HepG2 (cell line): ENCODE results near the gene SLC5A5. TPM values are rescaled to one million over a fixed set of nuclear protein-coding genes. Genes with fewer than 3 reads are reported as not detected.
A peak's percentile ranks its signal among the peaks of the same experiment; 100 is the strongest.

Experiments used
- AGO1 ChIP-seq: fragments of 200-400 bp; formaldehyde crosslinking; IDR thresholded peaks from 2 replicates; pipeline ENCODE4 v1.6.1; 2017; ENCODE audit warnings: mild to moderate bottlenecking, low read depth, low read length, moderate library complexity; ENCODE audit not compliant: poor library complexity, severe bottlenecking
- ARNT ChIP-seq: fragments of 450-650 bp; IDR thresholded peaks from 2 replicates; pipeline ENCODE4 v1.6.1; 2017
- ATF6 ChIP-seq: sonication (generic); formaldehyde crosslinking; conservative IDR thresholded peaks from 2 replicates; pipeline ENCODE4 v1.4.0; 2020; ENCODE audit warnings: missing genetic modification reagents
- BCL6 ChIP-seq: IDR thresholded peaks from 2 replicates; pipeline ENCODE4 v1.6.1; 2016; ENCODE audit warnings: missing genetic modification reagents, missing compliant biosample characterization
- BCLAF1 ChIP-seq: fragments of 450-650 bp; IDR thresholded peaks from 2 replicates; pipeline ENCODE4 v1.6.1; 2017; ENCODE audit warnings: mild to moderate bottlenecking
- CAMTA2 ChIP-seq: sonication (generic); formaldehyde crosslinking; IDR thresholded peaks from 2 replicates; pipeline ENCODE4 v1.4.0; 2020; ENCODE audit warnings: mild to moderate bottlenecking, missing genetic modification reagents, borderline replicate concordance
- DNMT3B ChIP-seq: conservative IDR thresholded peaks from 2 replicates; pipeline ENCODE4 v1.6.1; 2016; ENCODE audit warnings: missing biosample characterization, control low read depth
- HCFC1 ChIP-seq: fragments of 150-350 bp; IDR thresholded peaks from 2 replicates; pipeline ENCODE4 v1.6.1; 2014; ENCODE audit warnings: low read depth, low read length
- HOXA9 ChIP-seq: sonication (generic); formaldehyde crosslinking; IDR thresholded peaks from 2 replicates; pipeline ENCODE4 v1.8.1; 2022; ENCODE audit warnings: missing genetic modification reagents, mild to moderate bottlenecking, moderate library complexity, borderline replicate concordance
- HOXD1 ChIP-seq: sonication (generic); formaldehyde crosslinking; IDR thresholded peaks from 2 replicates; pipeline ENCODE4 v1.5.0; 2020; ENCODE audit warnings: missing genetic modification reagents
- IKZF1 ChIP-seq: fragments of 450-650 bp; IDR thresholded peaks from 2 replicates; pipeline ENCODE4 v1.7.1; 2016
- KDM5B ChIP-seq: sonication (generic); formaldehyde crosslinking; IDR thresholded peaks from 2 replicates; pipeline ENCODE4 v1.4.0; 2020; ENCODE audit warnings: missing genetic modification reagents, mild to moderate bottlenecking, borderline replicate concordance
- NFKBIZ ChIP-seq: IDR thresholded peaks from 2 replicates; pipeline ENCODE4 v1.6.1; 2018; ENCODE audit warnings: missing genetic modification reagents, missing compliant biosample characterization
- NR3C1 ChIP-seq: sonication (generic); formaldehyde crosslinking; IDR thresholded peaks from 2 replicates; pipeline ENCODE4 v1.4.0; 2020; ENCODE audit warnings: missing genetic modification reagents
- RBFOX2 ChIP-seq: fragments of 200-400 bp; formaldehyde crosslinking; IDR thresholded peaks from 2 replicates; pipeline ENCODE4 v1.6.1; 2017; ENCODE audit warnings: low read depth, mild to moderate bottlenecking, low read length
- RELA ChIP-seq: sonication (generic); formaldehyde crosslinking; IDR thresholded peaks from 2 replicates; pipeline ENCODE4 v1.4.0; 2020; ENCODE audit warnings: missing genetic modification reagents
- RFXAP ChIP-seq: sonication (generic); formaldehyde crosslinking; IDR thresholded peaks from 2 replicates; pipeline ENCODE4 v1.4.0; 2020; ENCODE audit warnings: missing genetic modification reagents, borderline replicate concordance
- SYNCRIP ChIP-seq: fragments of 200-400 bp; formaldehyde crosslinking; IDR thresholded peaks from 2 replicates; pipeline ENCODE4 v1.6.1; 2018; ENCODE audit warnings: mild to moderate bottlenecking, low read depth, low read length; ENCODE audit not compliant: insufficient read depth
- ZFX ChIP-seq: sonication (generic); formaldehyde crosslinking; IDR thresholded peaks from 2 replicates; pipeline ENCODE4 v1.4.0; 2020; ENCODE audit warnings: mild to moderate bottlenecking, low read depth, missing genetic modification reagents, moderate library complexity
- ZMAT3 ChIP-seq: sonication (generic); formaldehyde crosslinking; conservative IDR thresholded peaks from 2 replicates; pipeline ENCODE4 v1.7.0; 2021; ENCODE audit warnings: missing genetic modification reagents
- ZNF12 ChIP-seq: sonication (generic); formaldehyde crosslinking; IDR thresholded peaks from 2 replicates; pipeline ENCODE4 v1.5.0; 2020; ENCODE audit warnings: missing genetic modification reagents
- ZNF331 ChIP-seq: sonication (generic); formaldehyde crosslinking; IDR thresholded peaks from 2 replicates; pipeline ENCODE4 v1.4.0; 2020; ENCODE audit warnings: missing genetic modification reagents
- ZNF672 ChIP-seq: sonication (generic); formaldehyde crosslinking; IDR thresholded peaks from 2 replicates; pipeline ENCODE4 v1.8.1; 2022; ENCODE audit warnings: missing genetic modification reagents
- ZNF839 ChIP-seq: sonication (generic); formaldehyde crosslinking; IDR thresholded peaks from 2 replicates; pipeline ENCODE4 v1.4.0; 2020; ENCODE audit warnings: missing genetic modification reagents, mild to moderate bottlenecking, borderline replicate concordance
- polyA plus RNA-seq, 8 experiments: library from polyadenylated mRNA; depleted of rRNA in 3 of 8; stranded (reverse) in 7 of 8; unstranded in 1 of 8; fragments of >200 nt; fragmentation: Illumina TruSeq in 4 of 8; extraction: Trizol in 4 of 8; gene quantifications; 2 replicates each; pipeline versions ENCODE4 v1.2.1 to v1.2.3, GENCODE V29; 2011 to 2016; ENCODE audit warnings: low read depth in 4 of 8, missing spikeins in 1 of 8, mixed read lengths in 1 of 8; ENCODE audit not compliant: insufficient read depth in 1 of 8
- total RNA-seq, 5 experiments: library from RNA; depleted of rRNA; stranded (reverse); fragments of >200 nt; fragmentation: Illumina TruSeq; extraction: Trizol; gene quantifications; 2 replicates each; pipeline ENCODE4 v1.2.3, GENCODE V29; 2016; ENCODE audit warnings: low read depth in 1 of 5
- TF ChIP-seq, protein P1 (sequence below): sonication (generic); formaldehyde crosslinking; IDR thresholded peaks from 2 replicates; pipeline ENCODE4 v1.8.0; 2022; ENCODE audit warnings: mild to moderate bottlenecking, missing genetic modification reagents, moderate library complexity

The SLC5A5 gene
- total and polyA plus RNA-seq, 2 of the 13 experiments (the other 11 are each of a cell fraction or from before 2014, with no cell fraction given), result not detected

DNA sequence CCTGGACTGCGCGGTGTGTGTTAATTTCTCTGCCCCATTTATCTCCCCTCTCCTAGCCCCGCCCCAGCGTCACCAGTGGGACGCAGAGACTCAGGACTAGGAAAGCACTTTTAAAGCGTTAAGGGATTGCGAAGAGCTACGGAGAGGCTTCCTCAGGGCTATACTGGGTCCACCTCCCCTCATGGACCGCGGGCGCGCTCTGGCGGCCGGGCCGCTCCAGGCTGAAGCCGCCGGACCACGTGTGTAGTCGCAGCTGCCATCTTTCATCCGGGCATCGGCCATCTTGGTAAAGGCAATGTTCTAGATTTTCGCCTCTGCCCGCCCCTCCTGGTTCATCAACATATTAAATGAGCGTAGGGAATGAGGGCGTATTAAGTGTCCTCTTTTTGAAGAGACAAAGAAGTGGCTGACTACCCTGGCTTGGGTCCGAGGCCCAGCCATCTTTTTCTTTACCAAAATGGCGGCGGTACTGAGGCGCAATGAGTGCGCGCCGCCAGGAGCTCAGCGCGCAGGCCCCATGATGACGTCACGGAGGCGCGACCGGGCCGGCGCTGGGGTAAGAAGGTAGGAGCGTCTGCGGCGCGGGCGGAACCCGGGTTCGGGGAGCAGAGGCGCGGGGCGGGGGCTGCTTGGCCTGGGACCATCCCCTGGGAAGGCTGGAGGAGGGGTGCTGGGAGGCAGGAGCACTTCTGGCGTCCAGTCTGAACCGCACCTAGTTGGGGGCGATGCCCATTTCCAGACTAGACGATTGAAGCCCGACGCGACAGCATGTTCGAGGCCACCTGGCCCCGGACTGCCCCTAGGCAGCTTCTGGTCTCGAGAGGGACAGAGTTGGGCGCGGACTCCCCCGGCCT, 61.0 kb downstream of the SLC5A5 start, which contains the start of gene CCDC124 (continued):
- TF ChIP-seq NR3C1 (no peak), AGO1 (no peak), ZNF672 (CRISPR knock-in tag) (no peak), BCL6 (CRISPR knock-in tag) (peak; percentile 23; the same call in 1 of the 2 replicates), SYNCRIP (no peak), CAMTA2 (CRISPR knock-in tag) (peak; percentile 26; the same call in 1 of the 2 replicates), BCLAF1 (no peak), ZNF331 (CRISPR knock-in tag) (peak; percentile 6; the same call in 1 of the 2 replicates), RELA (CRISPR knock-in tag) (peak; percentile 15; the same call in 1 of the 2 replicates), HCFC1 (peak; percentile 83), RBFOX2 (peak; percentile 88), HOXA9 (CRISPR knock-in tag) (no peak), ZNF839 (CRISPR knock-in tag) (no peak), ZFX (peak; percentile 76), KDM5B (no peak; the same call in 1 of the 2 replicates), RFXAP (CRISPR knock-in tag) (0 out of 2 replicates have a peak, but pooled peaks have one; percentile 29), ZNF12 (CRISPR knock-in tag) (no peak), DNMT3B (CRISPR knock-in tag) (no peak), ARNT (no peak), NFKBIZ (no peak), HOXD1 (CRISPR knock-in tag) (no peak), ATF6 (CRISPR knock-in tag) (no peak), IKZF1 (no peak), ZMAT3 (CRISPR knock-in tag) (peak; percentile 44; the same call in 1 of the 2 replicates)
- TF ChIP-seq, protein P1, sequence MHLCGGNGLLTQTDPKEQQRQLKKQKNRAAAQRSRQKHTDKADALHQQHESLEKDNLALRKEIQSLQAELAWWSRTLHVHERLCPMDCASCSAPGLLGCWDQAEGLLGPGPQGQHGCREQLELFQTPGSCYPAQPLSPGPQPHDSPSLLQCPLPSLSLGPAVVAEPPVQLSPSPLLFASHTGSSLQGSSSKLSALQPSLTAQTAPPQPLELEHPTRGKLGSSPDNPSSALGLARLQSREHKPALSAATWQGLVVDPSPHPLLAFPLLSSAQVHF, result no peak
- TF ChIP-seq, all 625 proteins: peak for 247
